ENCODE data around the gene TNPO1.
A peak's percentile ranks its signal among the peaks of the same experiment; 100 is the strongest.

Gene TNPO1

DNA sequence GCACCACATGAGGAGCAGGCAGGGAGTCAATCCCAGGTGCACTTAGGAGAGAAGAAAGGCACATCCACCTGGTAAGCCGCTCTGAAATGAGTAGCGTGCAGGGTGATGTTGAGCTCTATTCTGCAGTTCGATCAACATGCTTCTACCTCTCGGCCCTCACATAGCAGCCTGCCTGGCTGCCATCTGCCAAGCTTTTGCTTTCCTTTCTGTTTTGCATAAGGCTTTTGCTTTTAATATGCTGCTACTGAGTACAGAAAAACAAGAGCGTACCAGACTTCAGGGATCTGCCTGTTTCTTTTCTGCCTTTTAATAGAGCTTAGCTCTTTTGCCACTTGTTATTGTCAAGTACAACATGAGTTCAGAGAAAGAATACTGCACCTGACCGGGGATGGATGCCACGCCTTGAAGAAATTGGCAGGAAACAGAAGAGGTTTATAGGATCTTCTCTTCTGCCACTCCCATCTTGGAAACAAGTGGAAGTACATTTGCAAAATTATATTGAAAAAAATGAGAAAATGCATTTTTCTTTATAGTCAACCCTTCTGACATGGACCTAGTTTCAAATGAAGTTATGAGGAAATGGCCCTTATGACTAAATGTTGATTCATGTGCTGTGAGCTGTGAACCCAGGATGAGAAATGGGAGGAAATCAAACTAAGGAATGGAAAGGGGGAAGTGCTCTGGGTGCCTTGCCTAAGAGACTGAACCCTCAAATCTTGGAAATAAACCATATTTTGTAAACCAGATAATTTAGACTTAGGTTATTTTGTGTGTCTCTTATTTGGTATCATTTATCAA is 135.4 kb downstream of the TNPO1 start:
- Mint-ChIP-seq H3K4me3 (peak overlapping the region in 1 of 3 experiments; percentile 2), H3K27ac (no peak overlapping the region), H3K27me3 (ENCODE audit: low read depth) (no peaks in the 10 kb centered on the region), H3K36me3 (ENCODE audit: low read depth) (no peaks in the 10 kb centered on the region), H3K4me1 (peaks cover 13% of the 10 kb centered on the region), H3K9me3 (no peaks in the 10 kb centered on the region)
- TF ChIP-seq, protein P1, sequence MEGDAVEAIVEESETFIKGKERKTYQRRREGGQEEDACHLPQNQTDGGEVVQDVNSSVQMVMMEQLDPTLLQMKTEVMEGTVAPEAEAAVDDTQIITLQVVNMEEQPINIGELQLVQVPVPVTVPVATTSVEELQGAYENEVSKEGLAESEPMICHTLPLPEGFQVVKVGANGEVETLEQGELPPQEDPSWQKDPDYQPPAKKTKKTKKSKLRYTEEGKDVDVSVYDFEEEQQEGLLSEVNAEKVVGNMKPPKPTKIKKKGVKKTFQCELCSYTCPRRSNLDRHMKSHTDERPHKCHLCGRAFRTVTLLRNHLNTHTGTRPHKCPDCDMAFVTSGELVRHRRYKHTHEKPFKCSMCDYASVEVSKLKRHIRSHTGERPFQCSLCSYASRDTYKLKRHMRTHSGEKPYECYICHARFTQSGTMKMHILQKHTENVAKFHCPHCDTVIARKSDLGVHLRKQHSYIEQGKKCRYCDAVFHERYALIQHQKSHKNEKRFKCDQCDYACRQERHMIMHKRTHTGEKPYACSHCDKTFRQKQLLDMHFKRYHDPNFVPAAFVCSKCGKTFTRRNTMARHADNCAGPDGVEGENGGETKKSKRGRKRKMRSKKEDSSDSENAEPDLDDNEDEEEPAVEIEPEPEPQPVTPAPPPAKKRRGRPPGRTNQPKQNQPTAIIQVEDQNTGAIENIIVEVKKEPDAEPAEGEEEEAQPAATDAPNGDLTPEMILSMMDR (IDR thresholded peaks at IDR 0.05; ENCODE audit: unreplicated experiment in 3 of 3) = no peak

GRCh38 chr5:72954389-72954788 is 137.9 kb downstream of the TNPO1 start:
- TF ChIP-seq, protein P1 (IDR thresholded peaks at IDR 0.05; ENCODE audit: unreplicated experiment in 3 of 3) = no peak
- Mint-ChIP-seq H3K27ac (peak overlapping the region; percentile 15 to 74 (median 42)), H3K27me3 (ENCODE audit: low read depth) (no peaks in the 10 kb centered on the region), H3K4me3 (peak overlapping the region; percentile 95 to 99 (median 95)), H3K9me3 (no peaks in the 10 kb centered on the region), H3K36me3 (ENCODE audit: low read depth) (no peaks in the 10 kb centered on the region), H3K4me1 (peaks cover 28% of the 10 kb centered on the region)

DNA sequence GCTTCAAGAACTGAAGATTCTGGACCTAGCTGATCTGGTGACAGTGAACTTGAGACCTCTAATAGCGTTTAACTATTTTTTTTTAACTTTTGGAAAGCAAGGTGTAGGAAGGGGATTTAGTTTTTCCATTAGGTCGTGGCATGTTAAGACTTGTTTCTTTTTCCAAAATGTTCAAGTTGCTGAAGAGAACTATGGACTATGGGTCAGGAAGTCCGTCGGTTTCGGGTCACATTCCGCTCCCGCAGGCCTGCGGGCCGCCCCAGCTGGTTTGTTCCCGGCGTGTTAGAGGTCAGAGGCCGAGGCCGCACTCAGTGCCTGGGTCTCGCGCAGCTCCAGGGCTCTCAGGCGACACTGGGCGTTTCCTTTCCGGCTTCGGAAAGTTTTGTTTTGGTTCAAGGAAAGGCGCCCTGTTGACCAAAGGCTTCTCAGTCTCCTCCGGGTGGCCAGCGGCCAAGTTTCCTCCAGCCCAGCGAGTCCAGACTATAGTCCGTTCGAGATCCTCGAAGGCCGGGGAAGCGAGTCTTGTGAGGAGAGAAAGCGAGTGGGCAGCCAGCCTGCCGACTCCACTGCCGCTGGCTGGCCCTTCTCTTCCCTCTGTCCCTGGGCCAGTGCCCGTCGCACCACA is 138.8 kb downstream of the TNPO1 start:
- no peaks in the 10 kb centered on the region for H3K27me3 Mint-ChIP-seq (ENCODE audit: low read depth)
- peaks cover 28% of the 10 kb centered on the region for H3K4me1 Mint-ChIP-seq
- TF ChIP-seq, protein P1 (IDR thresholded peaks at IDR 0.05; ENCODE audit: unreplicated experiment in 3 of 3) = no peak
- peaks cover 3% of the 10 kb centered on the region for H3K36me3 Mint-ChIP-seq (ENCODE audit: low read depth)
- H3K9me3 Mint-ChIP-seq = no peaks in the 10 kb centered on the region
- peak overlapping the region; percentile 93 to 99 (median 99) for H3K27ac Mint-ChIP-seq
- peak overlapping the region; percentile 95 to 99 (median 95) for H3K4me3 Mint-ChIP-seq

- Mint-ChIP-seq H3K27me3 (ENCODE audit: low read depth) (no peaks in the 10 kb centered on the region), H3K4me1 (peaks cover 28% of the 10 kb centered on the region), H3K4me3 (peak within 1 kb of the TSS; percentile 95 to 99 (median 97)), H3K27ac (peak within 1 kb of the TSS; percentile 93 to 99 (median 99)), H3K9me3 (no peaks in the 10 kb centered on the region), H3K36me3 (ENCODE audit: low read depth) (peaks cover 3% of the 10 kb centered on the region)
- TF ChIP-seq, protein P1 (IDR thresholded peaks at IDR 0.05; ENCODE audit: unreplicated experiment in 3 of 3) = peak; percentile 77 to 87 (median 78)
Measured at GRCh38 chr5:72955768-72956323, 139.4 kb downstream of the TNPO1 start, which contains the start of gene FCHO2. TSS of gene FCHO2 (plus strand) at chr5:72956041. CDS start at chr5:72956097, 56 bp downstream.

DNA sequence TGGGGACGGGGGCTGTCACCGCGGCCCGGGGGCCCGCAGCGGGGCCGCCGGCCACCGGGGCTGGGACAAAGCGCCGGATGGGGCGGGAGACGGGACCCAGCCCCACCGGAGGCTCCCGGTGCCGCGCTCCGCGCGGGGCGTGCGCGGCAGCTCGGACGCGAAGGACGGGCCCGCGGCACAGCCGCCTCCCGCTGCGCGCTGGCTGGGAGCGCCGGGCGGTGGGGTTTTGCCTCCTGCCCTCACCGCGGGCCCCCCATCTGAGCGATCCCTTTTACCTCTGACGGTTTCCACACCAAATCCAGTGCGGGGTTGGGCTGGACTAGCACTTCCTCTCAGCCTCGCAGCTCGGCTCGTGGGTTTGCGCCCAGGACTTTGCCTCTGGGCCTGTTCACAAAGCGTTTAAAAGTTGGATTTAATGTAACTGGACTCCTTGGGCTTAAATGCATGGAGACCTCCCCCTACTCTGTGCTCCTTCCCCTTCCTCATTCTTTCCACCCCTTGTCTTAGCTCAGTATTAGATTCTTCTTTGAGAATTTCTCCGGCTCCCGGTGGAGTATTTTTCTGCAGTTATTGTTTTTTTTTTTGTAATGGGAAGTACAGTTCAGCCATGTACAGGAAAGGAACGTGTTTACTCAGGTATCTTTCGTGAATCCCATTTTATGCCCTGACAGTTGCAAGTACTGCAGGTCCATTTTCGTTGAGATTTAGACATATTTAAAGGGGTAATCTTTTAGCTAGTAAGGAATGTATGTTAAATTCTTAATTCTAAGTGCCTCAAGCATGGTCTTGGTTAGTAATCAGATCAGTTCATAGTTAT is 140.1 kb downstream of the TNPO1 start:
- TF ChIP-seq, protein P1 (IDR thresholded peaks at IDR 0.05; ENCODE audit: unreplicated experiment in 3 of 3) = no peak
- H3K27ac Mint-ChIP-seq = peak overlapping the region; percentile 93 to 99 (median 98)
- H3K36me3 Mint-ChIP-seq (ENCODE audit: low read depth) = peaks cover 3% of the 10 kb centered on the region
- peak overlapping the region; percentile 94 to 97 (median 95) for H3K4me3 Mint-ChIP-seq
- peaks cover 28% of the 10 kb centered on the region for H3K4me1 Mint-ChIP-seq
- no peaks in the 10 kb centered on the region for H3K27me3 Mint-ChIP-seq (ENCODE audit: low read depth)
- no peaks in the 10 kb centered on the region for H3K9me3 Mint-ChIP-seq

All from nephron (organoid).